ENCODE measurements around the gene KRTAP22-1. TPM values are rescaled to one million over a fixed set of nuclear protein-coding genes. Genes with fewer than 3 reads are reported as not detected.

Gene KRTAP22-1
- total RNA-seq, 1 experiment from 2014 or later: not detected

GRCh38 chr21:30563630-30564029 lies 37.3 kb upstream of the KRTAP22-1 start:
- H3K27me3 ChIP-seq (replicated peaks; ENCODE audit: insufficient read depth, low read depth, low read length, poor library complexity): no peaks in the 10 kb centered on the region
- H3K27ac ChIP-seq (ENCODE audit: low read depth, low read length, poor library complexity, severe bottlenecking): no peak overlapping the region
- POLR2A ChIA-PET (ENCODE audit: low non-redundant PET): no interaction called here
- peaks cover 7% of the 10 kb centered on the region for H3K9me3 ChIP-seq (ENCODE audit: low read depth, low read length, poor library complexity, severe bottlenecking)
- no peaks in the 10 kb centered on the region for H3K36me3 ChIP-seq (ENCODE audit: insufficient read depth, low read length, poor library complexity, severe bottlenecking)
- no peak overlapping the region for H3K4me3 ChIP-seq (ENCODE audit: low read depth, low read length, poor library complexity, severe bottlenecking)
- DNase-seq (ENCODE audit: low spot score): no peak
- CTCF ChIA-PET: no interaction called here
- no TSS peak for BruUV-seq (replicated peaks)
- no peaks in the 10 kb centered on the region for H3K4me1 ChIP-seq (ENCODE audit: insufficient read depth, low read length, poor library complexity, severe bottlenecking)
- intact Hi-C loops (cut with micrococcal nuclease; ENCODE audit: unreplicated experiment): no loop called here
- TF ChIP-seq EZH2 (IDR thresholded peaks at IDR 0.05; ENCODE audit: borderline replicate concordance, low read depth, low read length, poor library complexity, severe bottlenecking): no peak
- TF ChIP-seq, protein P1, sequence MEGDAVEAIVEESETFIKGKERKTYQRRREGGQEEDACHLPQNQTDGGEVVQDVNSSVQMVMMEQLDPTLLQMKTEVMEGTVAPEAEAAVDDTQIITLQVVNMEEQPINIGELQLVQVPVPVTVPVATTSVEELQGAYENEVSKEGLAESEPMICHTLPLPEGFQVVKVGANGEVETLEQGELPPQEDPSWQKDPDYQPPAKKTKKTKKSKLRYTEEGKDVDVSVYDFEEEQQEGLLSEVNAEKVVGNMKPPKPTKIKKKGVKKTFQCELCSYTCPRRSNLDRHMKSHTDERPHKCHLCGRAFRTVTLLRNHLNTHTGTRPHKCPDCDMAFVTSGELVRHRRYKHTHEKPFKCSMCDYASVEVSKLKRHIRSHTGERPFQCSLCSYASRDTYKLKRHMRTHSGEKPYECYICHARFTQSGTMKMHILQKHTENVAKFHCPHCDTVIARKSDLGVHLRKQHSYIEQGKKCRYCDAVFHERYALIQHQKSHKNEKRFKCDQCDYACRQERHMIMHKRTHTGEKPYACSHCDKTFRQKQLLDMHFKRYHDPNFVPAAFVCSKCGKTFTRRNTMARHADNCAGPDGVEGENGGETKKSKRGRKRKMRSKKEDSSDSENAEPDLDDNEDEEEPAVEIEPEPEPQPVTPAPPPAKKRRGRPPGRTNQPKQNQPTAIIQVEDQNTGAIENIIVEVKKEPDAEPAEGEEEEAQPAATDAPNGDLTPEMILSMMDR (conservative IDR thresholded peaks at IDR 0.05; ENCODE audit: low read depth, low read length): no peak

DNA sequence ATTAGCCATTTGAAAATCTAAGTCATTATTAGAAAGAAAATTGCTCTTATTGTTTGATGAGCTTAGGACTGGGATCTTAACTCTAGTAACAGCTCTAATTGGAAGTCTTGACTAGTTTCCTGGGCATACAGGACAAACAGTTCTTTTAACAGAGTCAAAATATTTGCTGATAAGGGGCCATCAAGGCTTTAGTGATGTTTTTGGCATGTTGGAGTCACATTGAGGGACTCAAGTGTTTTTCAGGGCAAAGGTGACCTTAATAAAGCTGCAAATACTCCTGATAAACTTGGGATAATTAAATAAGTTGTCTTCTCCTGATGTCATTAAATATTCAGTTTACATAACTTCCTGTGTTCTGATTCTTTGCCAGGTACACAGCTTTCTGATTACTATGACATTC lies 33.3 kb upstream of the KRTAP22-1 start:
- Histone ChIP-seq H3K4me3 (ENCODE audit: low read depth, low read length, poor library complexity, severe bottlenecking) (no peak overlapping the region), H3K27ac (ENCODE audit: low read depth, low read length, poor library complexity, severe bottlenecking) (no peak overlapping the region), H3K36me3 (ENCODE audit: insufficient read depth, low read length, poor library complexity, severe bottlenecking) (no peaks in the 10 kb centered on the region), H3K9me3 (ENCODE audit: low read depth, low read length, poor library complexity, severe bottlenecking) (no peaks in the 10 kb centered on the region), H3K27me3 (replicated peaks; ENCODE audit: insufficient read depth, low read depth, low read length, poor library complexity) (no peaks in the 10 kb centered on the region), H3K4me1 (ENCODE audit: insufficient read depth, low read length, poor library complexity, severe bottlenecking) (no peaks in the 10 kb centered on the region)
- ChIA-PET POLR2A (ENCODE audit: low non-redundant PET) (no interaction called here), CTCF (no interaction called here)
- intact Hi-C loops (cut with micrococcal nuclease; ENCODE audit: unreplicated experiment): no loop called here
- no TSS peak for BruUV-seq (replicated peaks)
- DNase-seq (ENCODE audit: low spot score): no peak
- TF ChIP-seq, protein P1 (conservative IDR thresholded peaks at IDR 0.05; ENCODE audit: low read depth, low read length): no peak
- no peak for TF ChIP-seq EZH2 (IDR thresholded peaks at IDR 0.05; ENCODE audit: borderline replicate concordance, low read depth, low read length, poor library complexity, severe bottlenecking)

DNA sequence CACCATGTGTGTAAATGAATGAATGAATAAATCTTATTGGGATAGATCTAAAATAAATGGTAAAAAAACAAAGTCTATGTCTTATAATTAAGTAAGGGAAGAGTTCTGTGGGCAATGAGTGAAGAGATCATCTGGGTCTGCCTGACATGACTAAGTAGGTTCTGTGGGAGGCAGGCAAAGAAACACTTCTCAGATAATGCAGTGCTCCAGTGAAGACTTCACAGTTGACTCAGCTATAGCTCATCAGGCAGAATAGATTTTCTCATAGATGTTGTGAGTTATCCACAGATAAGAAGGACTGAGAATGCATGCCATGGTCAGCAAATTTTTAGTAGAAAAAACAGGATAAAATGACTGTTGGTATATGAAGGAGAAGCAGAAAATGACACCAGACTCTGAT lies 23.1 kb upstream of the KRTAP22-1 start:
- Histone ChIP-seq H3K27ac (ENCODE audit: low read depth, low read length, poor library complexity, severe bottlenecking) (no peak overlapping the region), H3K9me3 (ENCODE audit: low read depth, low read length, poor library complexity, severe bottlenecking) (no peaks in the 10 kb centered on the region), H3K27me3 (replicated peaks; ENCODE audit: insufficient read depth, low read depth, low read length, poor library complexity) (no peaks in the 10 kb centered on the region), H3K4me1 (ENCODE audit: insufficient read depth, low read length, poor library complexity, severe bottlenecking) (no peaks in the 10 kb centered on the region), H3K36me3 (ENCODE audit: insufficient read depth, low read length, poor library complexity, severe bottlenecking) (no peaks in the 10 kb centered on the region), H3K4me3 (ENCODE audit: low read depth, low read length, poor library complexity, severe bottlenecking) (no peak overlapping the region)
- ChIA-PET CTCF (no interaction called here), POLR2A (ENCODE audit: low non-redundant PET) (no interaction called here)
- intact Hi-C loops (cut with micrococcal nuclease; ENCODE audit: unreplicated experiment): no loop called here
- BruUV-seq (replicated peaks): no TSS peak
- no peak for DNase-seq (ENCODE audit: low spot score)
- TF ChIP-seq EZH2 (IDR thresholded peaks at IDR 0.05; ENCODE audit: borderline replicate concordance, low read depth, low read length, poor library complexity, severe bottlenecking): no peak
- TF ChIP-seq, protein P1 (conservative IDR thresholded peaks at IDR 0.05; ENCODE audit: low read depth, low read length): no peak

Measured in A673 (cell line).